Mesothelial cell of epicardium (in vitro differentiated cells): Measurements from ENCODE around the gene ZNF57. TPM values are rescaled to one million over a fixed set of nuclear protein-coding genes. Genes with fewer than 3 reads are reported as not detected.
A peak's percentile ranks its signal among the peaks of the same experiment; 100 is the strongest.

ENCODE experiments used
- DNase-seq, 2 experiments: peaks; one replicate each; pipeline ENCODE4 v3.0.0; 2021; ENCODE audit warnings: low spot score in 2 of 2; ENCODE audit not compliant: unreplicated experiment in 2 of 2
- H3K27ac Mint-ChIP-seq: 2 replicates; pipeline ENCODE4 v1.8.0; 2021; ENCODE audit warnings: mixed read lengths
- H3K27me3 Mint-ChIP-seq: 2 replicates; pipeline ENCODE4 v1.8.0; 2021; ENCODE audit warnings: low read depth, mixed read lengths
- H3K36me3 Mint-ChIP-seq: 2 replicates; pipeline ENCODE4 v1.8.0; 2021; ENCODE audit warnings: mixed read lengths
- H3K4me1 Mint-ChIP-seq: 2 replicates; pipeline ENCODE4 v1.8.0; 2021; ENCODE audit warnings: mixed read lengths
- H3K4me3 Mint-ChIP-seq: 2 replicates; pipeline ENCODE4 v1.8.0; 2021; ENCODE audit warnings: mild to moderate bottlenecking, moderate library complexity, mixed read lengths
- H3K9me3 Mint-ChIP-seq: 2 replicates; pipeline ENCODE4 v1.8.0; 2021; ENCODE audit warnings: mixed read lengths
- total RNA-seq: library from RNA; stranded (reverse); gene quantifications from 3 replicates; pipeline ENCODE4 v1.2.1, GENCODE V29; 2021
- TF ChIP-seq, protein P1 (sequence below): fragments of 200-600 bp; sonication (generic); IDR thresholded peaks from one replicate; pipeline ENCODE4 v1.5.0; 2021; ENCODE audit warnings: antibody characterized with exemption; ENCODE audit not compliant: unreplicated experiment

ZNF57 gene
- total RNA-seq, 1 donor from 2014 or later = 3.9 TPM

GRCh38 chr19:2944775-2945574 is 44.2 kb downstream of the ZNF57 start, which contains the start of gene ZNF77:
ZNF77 (minus strand) TSS chr19:2944971; CDS start chr19:2944840, 131 bp downstream.
- Mint-ChIP-seq H3K36me3 (peaks cover 3% of the 10 kb centered on the region), H3K9me3 (no peaks in the 10 kb centered on the region), H3K27ac (peak within 1 kb of the TSS; percentile 98), H3K4me3 (peak within 1 kb of the TSS; percentile 92), H3K4me1 (peaks cover 32% of the 10 kb centered on the region), H3K27me3 (no peaks in the 10 kb centered on the region)
- TF ChIP-seq, protein P1, sequence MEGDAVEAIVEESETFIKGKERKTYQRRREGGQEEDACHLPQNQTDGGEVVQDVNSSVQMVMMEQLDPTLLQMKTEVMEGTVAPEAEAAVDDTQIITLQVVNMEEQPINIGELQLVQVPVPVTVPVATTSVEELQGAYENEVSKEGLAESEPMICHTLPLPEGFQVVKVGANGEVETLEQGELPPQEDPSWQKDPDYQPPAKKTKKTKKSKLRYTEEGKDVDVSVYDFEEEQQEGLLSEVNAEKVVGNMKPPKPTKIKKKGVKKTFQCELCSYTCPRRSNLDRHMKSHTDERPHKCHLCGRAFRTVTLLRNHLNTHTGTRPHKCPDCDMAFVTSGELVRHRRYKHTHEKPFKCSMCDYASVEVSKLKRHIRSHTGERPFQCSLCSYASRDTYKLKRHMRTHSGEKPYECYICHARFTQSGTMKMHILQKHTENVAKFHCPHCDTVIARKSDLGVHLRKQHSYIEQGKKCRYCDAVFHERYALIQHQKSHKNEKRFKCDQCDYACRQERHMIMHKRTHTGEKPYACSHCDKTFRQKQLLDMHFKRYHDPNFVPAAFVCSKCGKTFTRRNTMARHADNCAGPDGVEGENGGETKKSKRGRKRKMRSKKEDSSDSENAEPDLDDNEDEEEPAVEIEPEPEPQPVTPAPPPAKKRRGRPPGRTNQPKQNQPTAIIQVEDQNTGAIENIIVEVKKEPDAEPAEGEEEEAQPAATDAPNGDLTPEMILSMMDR = no peak
- peak; percentile 97 to 98 for DNase-seq

GRCh38 chr19:2945575-2946184 is 45.0 kb downstream of the ZNF57 start:
- peak overlapping the region; percentile 98 for H3K27ac Mint-ChIP-seq
- H3K27me3 Mint-ChIP-seq = no peaks in the 10 kb centered on the region
- TF ChIP-seq, protein P1 = no peak
- no peak for DNase-seq
- H3K4me1 Mint-ChIP-seq = peaks cover 33% of the 10 kb centered on the region
- peak overlapping the region; percentile 92 for H3K4me3 Mint-ChIP-seq
- no peaks in the 10 kb centered on the region for H3K9me3 Mint-ChIP-seq
- peaks cover 1% of the 10 kb centered on the region for H3K36me3 Mint-ChIP-seq

GRCh38 chr19:2949939-2950285 is 49.2 kb downstream of the ZNF57 start:
- peaks cover 36% of the 10 kb centered on the region for H3K4me1 Mint-ChIP-seq
- no peaks in the 10 kb centered on the region for H3K9me3 Mint-ChIP-seq
- H3K27me3 Mint-ChIP-seq = no peaks in the 10 kb centered on the region
- H3K27ac Mint-ChIP-seq = peak overlapping the region; percentile 98
- no peak for DNase-seq
- H3K4me3 Mint-ChIP-seq = peak overlapping the region; percentile 95
- TF ChIP-seq, protein P1 = no peak
- no peaks in the 10 kb centered on the region for H3K36me3 Mint-ChIP-seq

DNA sequence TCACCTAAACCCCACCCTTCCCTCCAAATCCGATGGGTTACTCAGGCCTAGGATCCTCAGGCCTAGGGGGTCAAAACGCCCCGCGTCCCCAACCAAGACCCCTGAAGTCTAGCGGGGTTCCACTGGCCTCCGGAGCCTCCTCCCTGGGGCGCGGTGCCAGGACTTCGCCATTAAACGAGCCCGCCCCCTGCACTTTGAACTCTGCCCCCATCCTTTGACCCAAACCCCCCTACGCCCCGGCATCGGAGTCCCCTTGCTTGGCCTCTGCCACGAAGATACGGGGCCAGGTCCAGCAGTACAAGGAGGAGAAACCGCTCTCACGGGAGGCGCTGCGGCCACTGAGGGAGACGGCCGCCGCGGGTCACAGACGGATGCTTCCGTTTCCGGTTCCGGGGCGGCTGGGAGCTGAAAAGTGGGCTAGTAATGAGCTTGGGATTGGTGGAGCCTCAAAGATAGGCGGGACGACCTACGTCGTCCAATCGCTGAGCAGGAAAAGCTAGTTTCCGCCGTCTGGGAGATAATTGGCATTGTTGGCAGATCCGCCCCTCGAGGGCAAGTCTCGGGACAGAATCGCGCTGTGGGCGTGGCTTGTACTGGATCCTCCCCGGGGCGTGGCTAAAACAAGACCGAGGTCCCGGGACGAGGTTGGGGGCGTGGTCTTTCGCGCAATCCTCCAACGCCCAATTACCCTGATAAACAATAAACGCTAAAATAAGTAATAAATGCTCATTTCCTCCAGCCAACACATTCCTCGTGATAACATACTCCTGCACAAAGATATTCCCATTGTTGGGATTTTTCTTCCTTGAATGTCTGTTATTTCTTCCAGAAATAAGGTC is 49.8 kb downstream of the ZNF57 start:
- Mint-ChIP-seq H3K27ac (peak overlapping the region; percentile 98), H3K4me1 (peaks cover 34% of the 10 kb centered on the region), H3K36me3 (no peaks in the 10 kb centered on the region), H3K27me3 (no peaks in the 10 kb centered on the region), H3K9me3 (no peaks in the 10 kb centered on the region), H3K4me3 (peak overlapping the region; percentile 95)
- TF ChIP-seq, protein P1 = no peak
- peak; percentile 100 for DNase-seq

GRCh38 chr19:2952953-2953481 is 52.3 kb downstream of the ZNF57 start:
- TF ChIP-seq, protein P1 = peak; percentile 55
- H3K27me3 Mint-ChIP-seq = no peaks in the 10 kb centered on the region

More at GRCh38 chr19:2952953-2953481, 52.3 kb downstream of the ZNF57 start:
- H3K9me3 Mint-ChIP-seq = no peaks in the 10 kb centered on the region
- H3K4me1 Mint-ChIP-seq = peaks cover 26% of the 10 kb centered on the region
- DNase-seq = no peak
- no peaks in the 10 kb centered on the region for H3K36me3 Mint-ChIP-seq
- peak overlapping the region; percentile 47 for H3K4me3 Mint-ChIP-seq
- H3K27ac Mint-ChIP-seq = peak overlapping the region; percentile 95
